ENCODE measurements around the gene IGFBP7.

The IGFBP7 gene

GRCh38 chr4:57034520-57034919, 75.7 kb downstream of the IGFBP7 start:
- Histone ChIP-seq H3K4me3 (IDR thresholded peaks at IDR 0.05; ENCODE audit: insufficient read depth, low read depth, low read length) (no peak overlapping the region), H4K20me1 (ENCODE audit: insufficient read depth) (no peaks in the 10 kb centered on the region), H3K4me2 (no peak overlapping the region), H3K27ac (no peak overlapping the region), H3K9ac (no peak overlapping the region), H3K36me3 (ENCODE audit: insufficient read depth) (no peaks in the 10 kb centered on the region), H2AFZ (ENCODE audit: low read depth) (no peak overlapping the region), H3K79me2 (ENCODE audit: insufficient read depth, low read depth) (no peaks in the 10 kb centered on the region), H3K4me1 (ENCODE audit: low read depth, poor library complexity, severe bottlenecking) (no peaks in the 10 kb centered on the region), H3K27me3 (ENCODE audit: insufficient read depth, low read depth) (no peaks in the 10 kb centered on the region)
- TF ChIP-seq CTCF (conservative IDR thresholded peaks at IDR 0.05; ENCODE audit: low read depth, low read length) = no peak

- TF ChIP-seq CTCF (conservative IDR thresholded peaks at IDR 0.05; ENCODE audit: low read depth, low read length) = no peak
- H3K79me2 ChIP-seq (ENCODE audit: insufficient read depth, low read depth) = no peaks in the 10 kb centered on the region
- no peak overlapping the region for H3K27ac ChIP-seq
- H3K9ac ChIP-seq = no peak overlapping the region
- no peak overlapping the region for H2AFZ ChIP-seq (ENCODE audit: low read depth)
- no peak overlapping the region for H3K4me3 ChIP-seq (IDR thresholded peaks at IDR 0.05; ENCODE audit: insufficient read depth, low read depth, low read length)
- no peak overlapping the region for H3K4me2 ChIP-seq
- peaks cover 43% of the 10 kb centered on the region; the same call in 1 of the 2 replicates for H3K36me3 ChIP-seq (ENCODE audit: insufficient read depth)
- 0 out of 2 replicates have a peak, but pooled peaks cover 3% of the 10 kb centered on the region for H4K20me1 ChIP-seq (ENCODE audit: insufficient read depth)
- H3K27me3 ChIP-seq (ENCODE audit: insufficient read depth, low read depth) = no peaks in the 10 kb centered on the region
- H3K4me1 ChIP-seq (ENCODE audit: low read depth, poor library complexity, severe bottlenecking) = peaks cover 15% of the 10 kb centered on the region
Measured at GRCh38 chr4:57023104-57023503, 87.1 kb downstream of the IGFBP7 start.

- Histone ChIP-seq H3K4me3 (IDR thresholded peaks at IDR 0.05; ENCODE audit: insufficient read depth, low read depth, low read length) (no peak overlapping the region), H3K9ac (no peak overlapping the region), H3K4me1 (ENCODE audit: low read depth, poor library complexity, severe bottlenecking) (peaks cover 21% of the 10 kb centered on the region), H4K20me1 (ENCODE audit: insufficient read depth) (0 out of 2 replicates have a peak, but pooled peaks cover 3% of the 10 kb centered on the region), H3K4me2 (no peak overlapping the region), H2AFZ (ENCODE audit: low read depth) (no peak overlapping the region), H3K79me2 (ENCODE audit: insufficient read depth, low read depth) (no peaks in the 10 kb centered on the region), H3K27ac (no peak overlapping the region), H3K36me3 (ENCODE audit: insufficient read depth) (peaks cover 50% of the 10 kb centered on the region; the same call in 1 of the 2 replicates), H3K27me3 (ENCODE audit: insufficient read depth, low read depth) (no peaks in the 10 kb centered on the region)
- TF ChIP-seq CTCF (conservative IDR thresholded peaks at IDR 0.05; ENCODE audit: low read depth, low read length) = no peak
Measured at GRCh38 chr4:57020467-57021101, 89.6 kb downstream of the IGFBP7 start.

GRCh38 chr4:57018980-57019379, 91.2 kb downstream of the IGFBP7 start:
- Histone ChIP-seq H3K79me2 (ENCODE audit: insufficient read depth, low read depth) (no peaks in the 10 kb centered on the region), H3K27me3 (ENCODE audit: insufficient read depth, low read depth) (no peaks in the 10 kb centered on the region), H3K4me1 (ENCODE audit: low read depth, poor library complexity, severe bottlenecking) (peaks cover 21% of the 10 kb centered on the region), H3K9ac (no peak overlapping the region), H2AFZ (ENCODE audit: low read depth) (no peak overlapping the region), H3K4me3 (IDR thresholded peaks at IDR 0.05; ENCODE audit: insufficient read depth, low read depth, low read length) (no peak overlapping the region), H3K4me2 (no peak overlapping the region), H3K27ac (peak overlapping the region; percentile 34; the same call in 1 of the 2 replicates), H3K36me3 (ENCODE audit: insufficient read depth) (peaks cover 45% of the 10 kb centered on the region; the same call in 1 of the 2 replicates), H4K20me1 (ENCODE audit: insufficient read depth) (0 out of 2 replicates have a peak, but pooled peaks cover 7% of the 10 kb centered on the region)
- TF ChIP-seq CTCF (conservative IDR thresholded peaks at IDR 0.05; ENCODE audit: low read depth, low read length) = no peak
